ENCODE results near the gene PHLPP2. TPM values are rescaled to one million over a fixed set of nuclear protein-coding genes. Genes with fewer than 3 reads are reported as not detected.

The PHLPP2 gene
- total RNA-seq, 1 experiment from 2014 or later = 10.5 TPM

- intact Hi-C loops (cut with micrococcal nuclease) = loop anchor here (10.0 kb wide), 1 partner anchor 83 kb away; the partner anchor contains the start of gene ATXN1L
- Mint-ChIP-seq H3K27ac (ENCODE audit: low read depth, unreplicated experiment) (no peak overlapping the region), H3K27me3 (ENCODE audit: insufficient read depth, unreplicated experiment) (no peaks in the 10 kb centered on the region), H3K4me3 (ENCODE audit: unreplicated experiment) (no peak overlapping the region), H3K36me3 (ENCODE audit: insufficient read depth, unreplicated experiment) (peaks cover 87% of the 10 kb centered on the region), H3K9me3 (ENCODE audit: unreplicated experiment) (no peaks in the 10 kb centered on the region), H3K4me1 (ENCODE audit: insufficient read depth, unreplicated experiment) (no peaks in the 10 kb centered on the region)
- no TSS peak for BruUV-seq (replicated peaks)
- ChIA-PET CTCF (interaction anchor here (0.6 kb wide), 1 partner anchor 190 kb away, joined by 4 read pairs; no protein-coding TSS in a partner anchor), POLR2A (interaction anchor here (0.6 kb wide), 1 partner anchor 20 kb away, joined by 3 read pairs; no protein-coding TSS in a partner anchor)
- no peak for DNase-seq (ENCODE audit: unreplicated experiment)
- TF ChIP-seq, protein P1, sequence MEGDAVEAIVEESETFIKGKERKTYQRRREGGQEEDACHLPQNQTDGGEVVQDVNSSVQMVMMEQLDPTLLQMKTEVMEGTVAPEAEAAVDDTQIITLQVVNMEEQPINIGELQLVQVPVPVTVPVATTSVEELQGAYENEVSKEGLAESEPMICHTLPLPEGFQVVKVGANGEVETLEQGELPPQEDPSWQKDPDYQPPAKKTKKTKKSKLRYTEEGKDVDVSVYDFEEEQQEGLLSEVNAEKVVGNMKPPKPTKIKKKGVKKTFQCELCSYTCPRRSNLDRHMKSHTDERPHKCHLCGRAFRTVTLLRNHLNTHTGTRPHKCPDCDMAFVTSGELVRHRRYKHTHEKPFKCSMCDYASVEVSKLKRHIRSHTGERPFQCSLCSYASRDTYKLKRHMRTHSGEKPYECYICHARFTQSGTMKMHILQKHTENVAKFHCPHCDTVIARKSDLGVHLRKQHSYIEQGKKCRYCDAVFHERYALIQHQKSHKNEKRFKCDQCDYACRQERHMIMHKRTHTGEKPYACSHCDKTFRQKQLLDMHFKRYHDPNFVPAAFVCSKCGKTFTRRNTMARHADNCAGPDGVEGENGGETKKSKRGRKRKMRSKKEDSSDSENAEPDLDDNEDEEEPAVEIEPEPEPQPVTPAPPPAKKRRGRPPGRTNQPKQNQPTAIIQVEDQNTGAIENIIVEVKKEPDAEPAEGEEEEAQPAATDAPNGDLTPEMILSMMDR (IDR thresholded peaks at IDR 0.05; ENCODE audit: unreplicated experiment) = no peak
These were observed 37.7 kb upstream of the PHLPP2 start for GRCh38 chr16:71762186-71762585.

GRCh38 chr16:71761097-71761496 is 36.6 kb upstream of the PHLPP2 start:
- Mint-ChIP-seq H3K36me3 (ENCODE audit: insufficient read depth, unreplicated experiment) (peaks cover 87% of the 10 kb centered on the region), H3K27ac (ENCODE audit: low read depth, unreplicated experiment) (no peak overlapping the region), H3K4me3 (ENCODE audit: unreplicated experiment) (no peak overlapping the region), H3K9me3 (ENCODE audit: unreplicated experiment) (no peaks in the 10 kb centered on the region), H3K4me1 (ENCODE audit: insufficient read depth, unreplicated experiment) (no peaks in the 10 kb centered on the region), H3K27me3 (ENCODE audit: insufficient read depth, unreplicated experiment) (no peaks in the 10 kb centered on the region)
- TF ChIP-seq, protein P1 (IDR thresholded peaks at IDR 0.05; ENCODE audit: unreplicated experiment) = no peak
- BruUV-seq (replicated peaks) = no TSS peak
- CTCF ChIA-PET = interaction anchor here (0.6 kb wide), 2 partner anchors 58 to 122 kb away, joined by 3 to 4 read pairs; no protein-coding TSS in a partner anchor
- POLR2A ChIA-PET = no interaction called here
- intact Hi-C loops (cut with micrococcal nuclease) = loop anchor here (10.0 kb wide), 1 partner anchor 84 kb away; the partner anchor contains the start of gene ATXN1L
- no peak for DNase-seq (ENCODE audit: unreplicated experiment)

DNA sequence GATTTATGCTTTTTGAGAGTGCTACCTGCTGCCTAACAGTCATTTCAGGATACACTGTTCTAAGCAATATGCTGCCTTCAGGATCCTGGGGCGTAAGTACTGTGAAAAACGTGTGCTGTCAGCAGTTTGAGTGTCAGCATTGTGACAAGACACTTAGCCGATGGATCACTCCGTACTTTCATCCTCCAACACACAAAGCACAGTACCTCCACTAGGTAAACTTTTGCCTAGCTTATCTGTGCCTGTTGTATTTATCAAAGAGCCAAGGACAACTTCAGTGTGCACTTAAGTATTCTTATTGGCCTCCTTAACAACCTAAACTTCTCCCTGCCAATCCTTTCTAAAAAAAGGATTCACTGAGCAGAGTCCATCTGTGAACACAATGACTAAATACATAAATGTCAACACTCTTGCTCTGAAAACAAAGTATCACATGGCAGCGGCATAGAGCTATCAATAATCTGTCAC is 33.8 kb upstream of the PHLPP2 start:
- H3K27ac Mint-ChIP-seq (ENCODE audit: low read depth, unreplicated experiment) = no peak overlapping the region
- H3K4me1 Mint-ChIP-seq (ENCODE audit: insufficient read depth, unreplicated experiment) = no peaks in the 10 kb centered on the region
- no peaks in the 10 kb centered on the region for H3K9me3 Mint-ChIP-seq (ENCODE audit: unreplicated experiment)
- DNase-seq (ENCODE audit: unreplicated experiment) = no peak
- intact Hi-C loops (cut with micrococcal nuclease) = no loop called here
- BruUV-seq (replicated peaks) = no TSS peak
- no peaks in the 10 kb centered on the region for H3K27me3 Mint-ChIP-seq (ENCODE audit: insufficient read depth, unreplicated experiment)
- CTCF ChIA-PET = interaction anchor here (1.0 to 1.4 kb wide), 2 partner anchors 26 to 46 kb away, joined by 3 to 4 read pairs; no protein-coding TSS in a partner anchor
- TF ChIP-seq, protein P1 (IDR thresholded peaks at IDR 0.05; ENCODE audit: unreplicated experiment) = no peak
- peaks cover 98% of the 10 kb centered on the region for H3K36me3 Mint-ChIP-seq (ENCODE audit: insufficient read depth, unreplicated experiment)
- POLR2A ChIA-PET = interaction anchor here (0.6 kb wide), 1 partner anchor 124 kb away, joined by 3 read pairs; no protein-coding TSS in a partner anchor
- H3K4me3 Mint-ChIP-seq (ENCODE audit: unreplicated experiment) = no peak overlapping the region

DNA sequence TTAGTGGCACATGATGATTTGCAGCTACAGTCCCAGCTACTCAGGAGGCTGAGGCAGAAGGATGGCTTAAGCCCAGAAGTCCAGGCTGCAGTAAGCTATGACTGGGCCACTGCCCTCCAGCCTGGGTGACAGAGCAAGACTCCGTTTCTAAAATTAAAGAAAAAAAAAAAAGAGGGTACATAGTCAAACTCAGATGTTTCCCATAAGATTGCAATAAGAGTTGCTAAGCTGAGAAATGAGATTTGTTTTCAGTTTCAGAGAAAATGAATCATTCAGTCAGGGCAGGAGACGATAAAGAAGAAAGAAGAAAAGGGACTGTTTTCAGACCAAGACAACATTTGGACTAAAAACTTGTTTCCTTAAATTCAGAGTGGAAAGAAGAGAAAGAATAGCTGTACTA is 30.2 kb upstream of the PHLPP2 start:
- Mint-ChIP-seq H3K4me3 (ENCODE audit: unreplicated experiment) (no peak overlapping the region), H3K9me3 (ENCODE audit: unreplicated experiment) (no peaks in the 10 kb centered on the region), H3K27me3 (ENCODE audit: insufficient read depth, unreplicated experiment) (no peaks in the 10 kb centered on the region), H3K36me3 (ENCODE audit: insufficient read depth, unreplicated experiment) (peaks cover 94% of the 10 kb centered on the region), H3K27ac (ENCODE audit: low read depth, unreplicated experiment) (no peak overlapping the region), H3K4me1 (ENCODE audit: insufficient read depth, unreplicated experiment) (no peaks in the 10 kb centered on the region)
- TF ChIP-seq, protein P1 (IDR thresholded peaks at IDR 0.05; ENCODE audit: unreplicated experiment) = no peak
- DNase-seq (ENCODE audit: unreplicated experiment) = no peak
- intact Hi-C loops (cut with micrococcal nuclease) = no loop called here
- POLR2A ChIA-PET = interaction anchor here (0.6 kb wide), 2 partner anchors 161 to 206 kb away, joined by 4 to 5 read pairs; no protein-coding TSS in a partner anchor
- BruUV-seq (replicated peaks) = no TSS peak
- CTCF ChIA-PET = interaction anchor here (0.5 to 0.8 kb wide), 3 partner anchors 13 to 121 kb away, joined by 3 read pairs; no protein-coding TSS in a partner anchor

Data from MCF 10A (cell line).